K562 (cell line): Measurements from ENCODE around the gene C19orf47. TPM values are rescaled to one million over a fixed set of nuclear protein-coding genes. Genes with fewer than 3 reads are reported as not detected.

Source experiments
- ATAC-seq: fragments of 200-7000 bp; cut with Tn5 transposase; 3 replicates; pipeline ENCODE4 v1.9.1; 2020; ENCODE audit warnings: moderate library complexity
- BruUV-seq: library from RNA; stranded (reverse); fragments of 400-500 nt; replicated peaks from 2 replicates; lab custom pipeline; 2021; lab: Mats Ljungman, UMichigan
- CTCF ChIA-PET: fragments of 300-600 bp; formaldehyde crosslinking; extraction: SDS; loops from one replicate; lab custom pipeline; 2021; ENCODE audit warnings: low intra/inter-chr PET ratio; lab: Yijun Ruan, JAX
- POLR2A ChIA-PET: fragments of 300-600, 350-650 bp; sonication (Branson Sonifier 250); formaldehyde crosslinking; extraction: SDS; loops from one replicate; lab custom pipeline; 2021; ENCODE audit warnings: antibody characterized with exemption, inconsistent platforms; lab: Yijun Ruan, JAX
- DNase-seq, 4 experiments: peaks; one replicate each; pipeline versions ENCODE4 v3.0.0 to v3.0.0-alpha.2; 2011 to 2018; ENCODE audit warnings: low spot score in 3 of 4, mixed read lengths in 3 of 4; ENCODE audit errors: extremely low read depth in 1 of 4
- FAIRE-seq: peaks from 2 replicates; lab custom pipeline; 2011; peaks lifted over from hg19 to GRCh38; lab: Jason Lieb, UNC
- H2AFZ ChIP-seq: 2 replicates; pipeline ENCODE4 v1.6.0; 2011; ENCODE audit warnings: low read depth, low read length, control low read depth, inconsistent platforms
- H3K27ac ChIP-seq: fragments of 200-600 bp; 3 replicates; pipeline ENCODE4 v1.8.0; 2011; ENCODE audit warnings: low read depth, mild to moderate bottlenecking, control low read depth, inconsistent platforms, low read length, moderate library complexity, mixed read lengths; ENCODE audit errors: extremely low read depth
- H3K27me3 ChIP-seq, 2 experiments: fragments of 300-600 bp in 1 of 2; 2 replicates in 1 of 2; 3 replicates in 1 of 2; pipeline versions ENCODE4 v1.6.0 to v1.8.0; 2011; ENCODE audit warnings: inconsistent platforms in 2 of 2, low read length in 2 of 2, mild to moderate bottlenecking in 1 of 2, mixed read lengths in 1 of 2, moderate library complexity in 1 of 2; ENCODE audit not compliant: control insufficient read depth in 2 of 2, insufficient read depth in 2 of 2
- H3K36me3 ChIP-seq: fragments of 300-600 bp; 3 replicates; pipeline ENCODE4 v1.8.0; 2011; ENCODE audit warnings: mild to moderate bottlenecking, low read length, inconsistent platforms; ENCODE audit not compliant: control insufficient read depth, insufficient read depth
- H3K4me1 ChIP-seq, 2 experiments: fragments of 200-600 bp in 1 of 2; replicated peaks in 1 of 2; 2 replicates in 1 of 2; 3 replicates in 1 of 2; pipeline versions ENCODE4 v1.5.1 to v1.8.0; 2011; ENCODE audit warnings: inconsistent platforms in 2 of 2, low read length in 2 of 2, mild to moderate bottlenecking in 1 of 2, mixed read lengths in 1 of 2, moderate library complexity in 1 of 2; ENCODE audit not compliant: control insufficient read depth in 2 of 2, insufficient read depth in 2 of 2
- H3K4me2 ChIP-seq: 2 replicates; pipeline ENCODE4 v1.6.1; 2011; ENCODE audit warnings: low read length, control low read depth, inconsistent platforms, mixed read lengths; ENCODE audit not compliant: insufficient read depth
- H3K4me3 ChIP-seq: fragments of 200-600 bp; sonication (generic), shearing (Covaris generic); 2 replicates; pipeline ENCODE4 v1.5.1; 2016; ENCODE audit warnings: control low read depth, inconsistent platforms
- H3K79me2 ChIP-seq: fragments of 200-600 bp; 3 replicates; pipeline ENCODE4 v1.8.0; 2011; ENCODE audit warnings: low read length, inconsistent platforms; ENCODE audit not compliant: control insufficient read depth, insufficient read depth
- H3K9ac ChIP-seq, 2 experiments: 2 replicates each; pipeline versions ENCODE4 v1.6.0 to v1.6.1; 2011; ENCODE audit warnings: low read depth in 2 of 2, low read length in 2 of 2, control low read depth in 1 of 2, inconsistent platforms in 1 of 2, mild to moderate bottlenecking in 1 of 2, mixed read lengths in 1 of 2; ENCODE audit not compliant: insufficient read depth in 1 of 2
- H3K9me1 ChIP-seq: one replicate; pipeline ENCODE4 v1.6.0; 2011; ENCODE audit warnings: inconsistent platforms, mild to moderate bottlenecking, low read length, moderate library complexity; ENCODE audit not compliant: control insufficient read depth, insufficient read depth
- H3K9me3 ChIP-seq: replicated peaks from 2 replicates; pipeline ENCODE4 v1.5.1; 2011; ENCODE audit warnings: low read depth, low read length, inconsistent platforms; ENCODE audit not compliant: control insufficient read depth, insufficient read depth
- H4K20me1 ChIP-seq: replicated peaks from 2 replicates; pipeline ENCODE4 v1.6.1; 2011; ENCODE audit warnings: low read length, inconsistent platforms, mixed read lengths; ENCODE audit not compliant: control insufficient read depth, insufficient read depth
- BDP1 ChIP-seq: IDR thresholded peaks from 3 replicates; pipeline ENCODE4 v1.6.1; 2011; ENCODE audit not compliant: insufficient read length, insufficient read depth
- COPS2 ChIP-seq: fragments of 450-650 bp; conservative IDR thresholded peaks from 2 replicates; pipeline ENCODE4 v1.6.1; 2016; ENCODE audit warnings: mild to moderate bottlenecking, moderate library complexity
- CTBP1 ChIP-seq: fragments of 450-650 bp; IDR thresholded peaks from 2 replicates; pipeline ENCODE4 v1.6.1; 2016; ENCODE audit warnings: borderline replicate concordance
- ELF2 ChIP-seq: fragments of 250-450 bp; sonication (Bioruptor Pico); IDR thresholded peaks from 2 replicates; pipeline ENCODE4 v1.5.0; 2021; ENCODE audit warnings: mild to moderate bottlenecking
- ESRRA ChIP-seq: fragments of 450-650 bp; IDR thresholded peaks from 2 replicates; pipeline ENCODE4 v1.6.1; 2014; ENCODE audit warnings: low read depth, mild to moderate bottlenecking, moderate library complexity, borderline replicate concordance
- ESRRB ChIP-seq: fragments of 250-450 bp; sonication (Bioruptor Pico); IDR thresholded peaks from 2 replicates; pipeline ENCODE4 v1.5.0; 2020; ENCODE audit warnings: mild to moderate bottlenecking, moderate library complexity, borderline replicate concordance
- MAZ ChIP-seq, 2 experiments: fragments of 450-650 bp in 1 of 2; sonication (generic) in 1 of 2; formaldehyde crosslinking; IDR thresholded peaks in 1 of 2; conservative IDR thresholded peaks in 1 of 2; 2 replicates each; pipeline versions ENCODE4 v1.4.0 to v1.5.0; 2020; ENCODE audit warnings: mild to moderate bottlenecking in 1 of 2, missing genetic modification reagents in 1 of 2
- MBD2 ChIP-seq: sonication (generic); IDR thresholded peaks from 2 replicates; pipeline ENCODE4 v1.6.1; 2016; ENCODE audit warnings: low read depth, borderline replicate concordance
- NCOR1 ChIP-seq: fragments of 450-650 bp; IDR thresholded peaks from 2 replicates; pipeline ENCODE4 v1.6.1; 2016; ENCODE audit warnings: mild to moderate bottlenecking, moderate library complexity
- NR2C1 ChIP-seq, 2 experiments: fragments of 450-650 bp; IDR thresholded peaks; 2 replicates each; pipeline ENCODE4 v1.6.1; 2017; ENCODE audit warnings: mild to moderate bottlenecking in 2 of 2, antibody characterized with exemption in 1 of 2, inconsistent platforms in 1 of 2, missing compliant biosample characterization in 1 of 2, missing genetic modification characterization in 1 of 2
- RBM25 ChIP-seq: fragments of 200-400 bp; formaldehyde crosslinking; IDR thresholded peaks from 2 replicates; pipeline ENCODE4 v1.6.1; 2018; ENCODE audit warnings: low read length, low read depth, moderate library complexity; ENCODE audit not compliant: severe bottlenecking
- SAFB ChIP-seq: fragments of 200-400 bp; formaldehyde crosslinking; IDR thresholded peaks from 2 replicates; pipeline ENCODE4 v1.6.1; 2017; ENCODE audit warnings: low read depth, low read length, borderline replicate concordance
- SMC3 ChIP-seq: conservative IDR thresholded peaks from 2 replicates; pipeline ENCODE4 v1.6.1; 2011; ENCODE audit warnings: low read depth, low read length, improper control_type of control experiment; ENCODE audit not compliant: insufficient read depth
- ZNF395 ChIP-seq: fragments of 200-800 bp; sonication (Bioruptor generic); IDR thresholded peaks from 2 replicates; pipeline ENCODE4 v1.6.1; 2017; ENCODE audit warnings: missing genetic modification characterization, missing compliant biosample characterization
- ZNF507 ChIP-seq: conservative IDR thresholded peaks from 2 replicates; pipeline ENCODE4 v1.6.1; 2017; ENCODE audit warnings: missing genetic modification characterization, missing compliant biosample characterization
- WGBS: fragments of 100-300 bp; shearing (Covaris generic); methylation state at CpG from one replicate; pipeline ENCODE4 v1.1.6; 2016; ENCODE audit warnings: low coverage, mixed read lengths; ENCODE audit not compliant: insufficient coverage; ENCODE audit errors: missing lambda C conversion rate; 5-methylcytosine and 5-hydroxymethylcytosine counted together
- in situ Hi-C: fragments of 300-500 bp; cut with MboI; formaldehyde crosslinking; loops from 4 replicates; pipeline ENCODE4 v1.15.0; 2018; ENCODE audit warnings: inconsistent platforms, mixed read lengths
- intact Hi-C: fragments of 100-400 bp; cut with micrococcal nuclease; formaldehyde crosslinking; loops from 2 replicates; pipeline ENCODE4 v1.14.2; 2022
- polyA plus RNA-seq, 8 experiments: library from polyadenylated mRNA; depleted of rRNA in 4 of 8; stranded (reverse) in 5 of 8; unstranded in 3 of 8; fragments of >200 nt; fragmentation: Nextera tagmentation in 2 of 8; fragmentation: Illumina TruSeq in 1 of 8; extraction: Ambion mirVana in 2 of 8; extraction: Trizol in 1 of 8; gene quantifications; 2 replicates each; pipeline versions ENCODE4 v1.2.1 to v1.2.3, GENCODE V29; 2011 to 2014; ENCODE audit warnings: inconsistent platforms in 1 of 8, missing spikeins in 1 of 8
- total RNA-seq, 7 experiments: library from RNA; depleted of rRNA in 6 of 7; stranded (reverse); fragments of >200 nt in 6 of 7; fragmentation: Illumina TruSeq in 2 of 7; extraction: Trizol in 2 of 7; gene quantifications; 2 replicates each; pipeline versions ENCODE4 v1.2.1 to v1.2.3, GENCODE V29; 2011 to 2021; ENCODE audit warnings: low replicate concordance in 1 of 7

C19orf47 gene
- total and polyA plus RNA-seq, 9 of the 15 experiments (the other 6 are each of a cell fraction or from before 2014, with no cell fraction given) = 0.08 to 26.1 (median 14.7) TPM

DNA sequence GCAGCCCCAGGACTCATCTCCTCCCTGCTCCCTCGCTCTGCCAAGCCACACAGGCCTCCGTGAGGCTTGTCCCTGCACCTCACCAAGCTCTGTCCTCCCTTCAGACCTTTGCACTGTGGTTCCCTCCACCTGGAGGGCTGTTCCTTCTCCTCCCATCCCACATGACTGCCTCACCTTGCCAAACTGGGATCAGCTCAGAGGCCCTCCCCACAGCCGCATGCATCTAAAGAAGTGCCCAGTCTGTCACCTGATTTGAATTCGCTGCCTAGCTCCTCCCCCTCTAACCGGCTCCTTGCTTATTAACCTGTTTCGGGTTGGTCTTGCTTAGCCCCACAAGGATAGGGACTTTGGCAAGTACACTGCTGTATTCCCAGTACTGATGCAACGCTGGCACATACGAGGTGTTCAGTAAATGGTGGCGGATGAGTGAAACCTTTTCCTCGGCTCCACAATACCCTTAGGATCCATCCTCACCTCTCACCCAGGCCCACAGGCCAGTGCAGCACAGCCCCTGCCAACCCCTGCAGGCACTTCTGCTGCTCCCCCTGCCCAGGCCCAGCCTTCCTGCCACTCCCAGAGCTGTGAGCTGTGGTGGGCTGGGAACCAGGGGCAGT, 67.5 kb downstream of the C19orf47 start:
- Histone ChIP-seq H3K27ac (peak overlapping the region; percentile 45; the same call in 2 of the 3 replicates), H3K9ac (peak overlapping the region in 1 of 2 experiments; percentile 65; a peak in 3 of 4 replicates)

More for the DNA sequence above, 67.5 kb downstream of the C19orf47 start:
- POLR2A ChIA-PET = interaction anchor here (0.7 to 5.1 kb wide), 2 partner anchors 11 kb away, joined by 3 to 19 read pairs; no protein-coding TSS in a partner anchor
- no TSS peak for BruUV-seq
- H4K20me1 ChIP-seq = no peaks in the 10 kb centered on the region; the same call in 1 of the 2 replicates
- peaks cover 5% of the 10 kb centered on the region for H3K9me1 ChIP-seq
- no peaks in the 10 kb centered on the region for H3K27me3 ChIP-seq
- intact Hi-C loops (no loop called here), in situ Hi-C loops (no loop called here)
- TF ChIP-seq COPS2 (no peak), ESRRA (no peak), ESRRB (CRISPR knock-in tag) (no peak), RBM25 (no peak), BDP1 (no peak), SMC3 (no peak), ZNF395 (CRISPR knock-in tag) (no peak), NCOR1 (no peak), MBD2 (no peak), MAZ (CRISPR knock-in tag; conservative IDR thresholded peaks at IDR 0.05 in 1 of 2, IDR thresholded peaks at IDR 0.05 in 1 of 2) (no peak), ZNF507 (tag) (no peak), NR2C1 (IDR thresholded peaks at IDR 0.05) (no peak), NR2C1 (tag; IDR thresholded peaks at IDR 0.05) (no peak), SAFB (no peak), ELF2 (CRISPR knock-in tag) (no peak), CTBP1 (no peak)
- CTCF ChIA-PET = no interaction called here
- H3K4me3 ChIP-seq = no peak overlapping the region
- 75% methylated on average over 10 of the region's 10 CpGs for WGBS
- DNase-seq (no peak), ATAC-seq (no peak), FAIRE-seq (no peak)
- H3K36me3 ChIP-seq = peaks cover 54% of the 10 kb centered on the region
- H3K79me2 ChIP-seq = peaks cover 94% of the 10 kb centered on the region
- H3K9me3 ChIP-seq = no peaks in the 10 kb centered on the region
- peak overlapping the region; percentile 28 for H3K4me2 ChIP-seq
- H3K4me1 ChIP-seq = peaks cover 53 to 58% of the 10 kb centered on the region in 2 experiments
- no peak overlapping the region for H2AFZ ChIP-seq
